ENCODE measurements around the gene LSM4. TPM values are rescaled to one million over a fixed set of nuclear protein-coding genes. Genes with fewer than 3 reads are reported as not detected.

LSM4 gene
- total and polyA plus RNA-seq, 9 donors, result 38.3 to 121 (median 71.4) TPM

- no peak for DNase-seq
- 0 to 1% (median 0%) methylated on average over 20 of the region's 20 CpGs for WGBS, 3 donors
- H3K4me1 ChIP-seq (ENCODE audit: insufficient read depth), result peaks cover 7% of the 10 kb centered on the region
- H3K27ac ChIP-seq, result peak overlapping the region; percentile 95 to 100
- no peak for TF ChIP-seq EP300 (IDR thresholded peaks at IDR 0.05)
- TF ChIP-seq CTCF (IDR thresholded peaks at IDR 0.05), result peak in 1 of 3 donors; percentile 14
- peak; percentile 38 for TF ChIP-seq POLR2A (IDR thresholded peaks at IDR 0.05)
- no peaks in the 10 kb centered on the region for H3K27me3 ChIP-seq
- no peaks in the 10 kb centered on the region for H3K36me3 ChIP-seq
- no peaks in the 10 kb centered on the region for H3K9me3 ChIP-seq
- intact Hi-C loops (cut with DNase I), result no loop called here
- H3K4me3 ChIP-seq, result peak overlapping the region; percentile 72
These were observed 30.4 kb downstream of the LSM4 start for GRCh38 chr19:18292462-18292809.

GRCh38 chr19:18291590-18292461 is 31.1 kb downstream of the LSM4 start:
- peaks cover 7% of the 10 kb centered on the region for H3K4me1 ChIP-seq (ENCODE audit: insufficient read depth)
- H3K27ac ChIP-seq, result peak overlapping the region; percentile 95 to 100
- TF ChIP-seq CTCF (IDR thresholded peaks at IDR 0.05) (no peak), POLR2A (IDR thresholded peaks at IDR 0.05) (peak; percentile 69), EP300 (IDR thresholded peaks at IDR 0.05) (no peak)
- H3K27me3 ChIP-seq, result no peaks in the 10 kb centered on the region
- no peaks in the 10 kb centered on the region for H3K9me3 ChIP-seq
- DNase-seq, result peak; percentile 95 to 97 (median 96)
- H3K4me3 ChIP-seq, result peak overlapping the region; percentile 72
- no peaks in the 10 kb centered on the region for H3K36me3 ChIP-seq
- intact Hi-C loops (cut with DNase I), result no loop called here
- WGBS, 3 donors, result 0 to 1% (median 0%) methylated on average over 64 to 75 of the region's 75 CpGs

- WGBS, 3 donors, result 26 to 28% (median 27%) methylated on average over 20 to 21 of the region's 21 CpGs
- peak; percentile 60 to 83 (median 79) for DNase-seq
- Histone ChIP-seq H3K27ac (peak overlapping the region; percentile 95 to 100), H3K9me3 (no peaks in the 10 kb centered on the region), H3K4me1 (ENCODE audit: insufficient read depth) (peaks cover 12% of the 10 kb centered on the region), H3K36me3 (no peaks in the 10 kb centered on the region), H3K27me3 (no peaks in the 10 kb centered on the region), H3K4me3 (peak overlapping the region; percentile 72)
- TF ChIP-seq POLR2A (IDR thresholded peaks at IDR 0.05) (no peak), CTCF (IDR thresholded peaks at IDR 0.05) (peak in 1 of 3 donors; percentile 14)
- intact Hi-C loops (cut with DNase I), result no loop called here
These were observed 31.8 kb downstream of the LSM4 start for GRCh38 chr19:18291019-18291524.

- TF ChIP-seq EP300 (IDR thresholded peaks at IDR 0.05) (no peak), CTCF (IDR thresholded peaks at IDR 0.05) (no peak), POLR2A (IDR thresholded peaks at IDR 0.05) (no peak)
- H3K9me3 ChIP-seq, result no peaks in the 10 kb centered on the region
- H3K27me3 ChIP-seq, result no peaks in the 10 kb centered on the region
- WGBS, 3 donors, result 46 to 54% (median 48%) methylated on average over 12 to 14 of the region's 14 CpGs
- intact Hi-C loops (cut with DNase I), result no loop called here
- H3K36me3 ChIP-seq, result no peaks in the 10 kb centered on the region
- H3K4me1 ChIP-seq (ENCODE audit: insufficient read depth), result peaks cover 14% of the 10 kb centered on the region
- DNase-seq, result peak in 4 of 5 donors; percentile 56 to 73 (median 70)
- H3K4me3 ChIP-seq, result no peak overlapping the region
- H3K27ac ChIP-seq, result peak overlapping the region; percentile 95 to 100
These were observed 32.4 kb downstream of the LSM4 start for GRCh38 chr19:18290302-18291018.

All from ovary (tissue), 9 donors.